Activated CD4-positive, alpha-beta T cell treated with anti-CD3 and anti-CD28 coated beads for 36 hours (primary cell): ENCODE data around the gene CADM1. TPM values are rescaled to one million over a fixed set of nuclear protein-coding genes. Genes with fewer than 3 reads are reported as not detected.
A peak's percentile ranks its signal among the peaks of the same experiment; 100 is the strongest.

Experiments used
- ATAC-seq: fragments of 200-7000 bp; cut with Tn5 transposase; one replicate; pipeline ENCODE4 v1.10.0; 2021; ENCODE audit warnings: mild to moderate bottlenecking, moderate library complexity
- CTCF ChIA-PET: fragments of 350-600 bp; sonication (Branson Sonifier 250); formaldehyde crosslinking; loops from one replicate; lab custom pipeline; 2021; ENCODE audit warnings: antibody characterized with exemption; lab: Charles Lee
- POLR2A ChIA-PET: fragments of 350-600 bp; sonication (Branson Sonifier 250); formaldehyde crosslinking; loops from one replicate; lab custom pipeline; 2021; ENCODE audit warnings: antibody characterized with exemption, inconsistent platforms; lab: Charles Lee
- DNase-seq: peaks from one replicate; pipeline ENCODE4 v3.0.0-alpha.2; 2020
- H3K27ac Mint-ChIP-seq: one replicate; pipeline ENCODE4 v1.8.0; 2021; ENCODE audit warnings: mixed read lengths
- H3K27me3 Mint-ChIP-seq: one replicate; pipeline ENCODE4 v1.8.0; 2021; ENCODE audit warnings: mixed read lengths
- H3K36me3 Mint-ChIP-seq: one replicate; pipeline ENCODE4 v1.8.0; 2021; ENCODE audit warnings: low read depth, mixed read lengths
- H3K4me1 Mint-ChIP-seq: one replicate; pipeline ENCODE4 v1.8.0; 2021; ENCODE audit warnings: mixed read lengths
- H3K4me3 Mint-ChIP-seq: one replicate; pipeline ENCODE4 v1.8.0; 2021; ENCODE audit warnings: mild to moderate bottlenecking, moderate library complexity, mixed read lengths
- H3K9me3 Mint-ChIP-seq: one replicate; pipeline ENCODE4 v1.8.0; 2021; ENCODE audit warnings: low read depth, mixed read lengths
- intact Hi-C, 2 experiments: fragments of 100-400 bp; cut with DNase I in 1 of 2; cut with micrococcal nuclease in 1 of 2; formaldehyde crosslinking; loops; one replicate each; pipeline versions ENCODE4 v1.14.2 to v1.15.1; 2022 to 2024; cut with DNase I, micrococcal nuclease
- total RNA-seq, 2 experiments: library from RNA; stranded (reverse); gene quantifications; one replicate each; pipeline ENCODE4 v1.2.3, GENCODE V29; 2021

Gene CADM1
- total RNA-seq, 2 experiments from 2014 or later, result 0.58 to 0.91 TPM

GRCh38 chr11:115127790-115128189, 376.4 kb downstream of the CADM1 start:
- intact Hi-C loops, result no loop called here
- Mint-ChIP-seq H3K4me1 (peaks cover 2% of the 10 kb centered on the region), H3K27me3 (peaks cover 11% of the 10 kb centered on the region), H3K36me3 (no peaks in the 10 kb centered on the region), H3K9me3 (no peaks in the 10 kb centered on the region), H3K4me3 (no peak overlapping the region), H3K27ac (no peak overlapping the region)
- ChIA-PET CTCF (no interaction called here), POLR2A (no interaction called here)
- DNase-seq (no peak), ATAC-seq (no peak)

GRCh38 chr11:115126515-115127208, 377.6 kb downstream of the CADM1 start:
- Mint-ChIP-seq H3K36me3 (no peaks in the 10 kb centered on the region), H3K27ac (no peak overlapping the region), H3K9me3 (no peaks in the 10 kb centered on the region), H3K4me1 (peaks cover 2% of the 10 kb centered on the region), H3K27me3 (peaks cover 7% of the 10 kb centered on the region), H3K4me3 (no peak overlapping the region)
- intact Hi-C loops, result no loop called here
- POLR2A ChIA-PET, result no interaction called here
- CTCF ChIA-PET, result no interaction called here
- DNase-seq, result peak; percentile 17
- peak; percentile 78 for ATAC-seq

- ChIA-PET POLR2A (no interaction called here), CTCF (no interaction called here)
- Mint-ChIP-seq H3K9me3 (no peaks in the 10 kb centered on the region), H3K4me3 (no peak overlapping the region), H3K27ac (no peak overlapping the region), H3K4me1 (peaks cover 2% of the 10 kb centered on the region), H3K36me3 (no peaks in the 10 kb centered on the region), H3K27me3 (peaks cover 10% of the 10 kb centered on the region)
- ATAC-seq, result peak; percentile 44
- no peak for DNase-seq
- intact Hi-C loops, result no loop called here
These were observed 378.1 kb downstream of the CADM1 start for GRCh38 chr11:115126092-115126491.

GRCh38 chr11:115124786-115125185, 379.4 kb downstream of the CADM1 start:
- H3K4me3 Mint-ChIP-seq, result no peak overlapping the region
- DNase-seq (no peak), ATAC-seq (no peak)
- H3K27me3 Mint-ChIP-seq, result peaks cover 10% of the 10 kb centered on the region
- CTCF ChIA-PET, result no interaction called here
- POLR2A ChIA-PET, result no interaction called here
- intact Hi-C loops, result no loop called here
- H3K9me3 Mint-ChIP-seq, result no peaks in the 10 kb centered on the region
- H3K27ac Mint-ChIP-seq, result no peak overlapping the region
- H3K4me1 Mint-ChIP-seq, result peaks cover 2% of the 10 kb centered on the region
- no peaks in the 10 kb centered on the region for H3K36me3 Mint-ChIP-seq

- no peaks in the 10 kb centered on the region for H3K9me3 Mint-ChIP-seq
- H3K4me3 Mint-ChIP-seq, result no peak overlapping the region
- DNase-seq (no peak), ATAC-seq (no peak)
- H3K36me3 Mint-ChIP-seq, result no peaks in the 10 kb centered on the region
- H3K27me3 Mint-ChIP-seq, result peaks cover 5% of the 10 kb centered on the region
- H3K4me1 Mint-ChIP-seq, result peaks cover 2% of the 10 kb centered on the region
- no peak overlapping the region for H3K27ac Mint-ChIP-seq
- intact Hi-C loops, result no loop called here
- CTCF ChIA-PET, result no interaction called here
- POLR2A ChIA-PET, result no interaction called here
These were observed 380.6 kb downstream of the CADM1 start for GRCh38 chr11:115123641-115124040.

GRCh38 chr11:115122274-115122673, 381.9 kb downstream of the CADM1 start:
- H3K27me3 Mint-ChIP-seq, result peaks cover 7% of the 10 kb centered on the region
- peaks cover 2% of the 10 kb centered on the region for H3K4me1 Mint-ChIP-seq
- H3K9me3 Mint-ChIP-seq, result no peaks in the 10 kb centered on the region
- H3K4me3 Mint-ChIP-seq, result no peak overlapping the region
- CTCF ChIA-PET, result no interaction called here
- no peaks in the 10 kb centered on the region for H3K36me3 Mint-ChIP-seq
- ATAC-seq, result no peak
- H3K27ac Mint-ChIP-seq, result no peak overlapping the region
- intact Hi-C loops, result no loop called here
- no peak for DNase-seq
- POLR2A ChIA-PET, result no interaction called here
